Transverse colon (tissue), 3 donors: ENCODE data around the gene RDX.

ENCODE experiments used
- EP300 ChIP-seq: sonication (generic); formaldehyde crosslinking; IDR thresholded peaks from one replicate; pipeline ENCODE4 v1.6.1; 2017; ENCODE audit warnings: antibody characterized with exemption, low read depth
- POLR2A ChIP-seq: fragments of 450-650 bp; IDR thresholded peaks from one replicate; pipeline ENCODE4 v1.6.1; 2016; ENCODE audit warnings: antibody characterized with exemption, mild to moderate bottlenecking, moderate library complexity
- TF ChIP-seq, protein P1 (sequence below), 5 experiments: fragments of 200-600 bp in 3 of 5; fragments of 450-650 bp in 2 of 5; sonication (generic) in 3 of 5; IDR thresholded peaks; 1 replicate in 2 of 5; 2 replicates in 3 of 5; pipeline ENCODE4 v1.5.1; 2016 to 2017; ENCODE audit warnings: antibody characterized with exemption in 5 of 5, inconsistent platforms in 3 of 5, mild to moderate bottlenecking in 2 of 5, moderate library complexity in 1 of 5

DNA sequence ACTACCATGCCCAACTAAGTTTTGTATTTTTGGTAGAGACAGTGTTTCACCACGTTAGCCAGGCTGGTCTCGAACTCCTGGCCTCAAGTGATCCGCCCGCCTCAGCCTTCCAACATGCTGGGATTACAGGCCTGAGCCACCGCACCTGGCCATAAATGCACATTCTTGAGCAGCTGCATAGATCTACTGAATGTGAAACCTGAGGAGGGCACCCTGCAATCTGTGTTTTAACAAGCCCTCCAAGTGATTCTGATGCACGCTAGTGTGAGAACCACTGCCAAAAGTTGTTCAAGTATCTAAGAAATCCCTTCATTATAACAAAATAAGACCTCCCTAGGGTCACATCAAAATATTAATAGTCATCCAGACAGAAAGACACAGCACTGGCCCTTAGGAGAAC, 89.3 kb downstream of the RDX start:
- TF ChIP-seq, protein P1, sequence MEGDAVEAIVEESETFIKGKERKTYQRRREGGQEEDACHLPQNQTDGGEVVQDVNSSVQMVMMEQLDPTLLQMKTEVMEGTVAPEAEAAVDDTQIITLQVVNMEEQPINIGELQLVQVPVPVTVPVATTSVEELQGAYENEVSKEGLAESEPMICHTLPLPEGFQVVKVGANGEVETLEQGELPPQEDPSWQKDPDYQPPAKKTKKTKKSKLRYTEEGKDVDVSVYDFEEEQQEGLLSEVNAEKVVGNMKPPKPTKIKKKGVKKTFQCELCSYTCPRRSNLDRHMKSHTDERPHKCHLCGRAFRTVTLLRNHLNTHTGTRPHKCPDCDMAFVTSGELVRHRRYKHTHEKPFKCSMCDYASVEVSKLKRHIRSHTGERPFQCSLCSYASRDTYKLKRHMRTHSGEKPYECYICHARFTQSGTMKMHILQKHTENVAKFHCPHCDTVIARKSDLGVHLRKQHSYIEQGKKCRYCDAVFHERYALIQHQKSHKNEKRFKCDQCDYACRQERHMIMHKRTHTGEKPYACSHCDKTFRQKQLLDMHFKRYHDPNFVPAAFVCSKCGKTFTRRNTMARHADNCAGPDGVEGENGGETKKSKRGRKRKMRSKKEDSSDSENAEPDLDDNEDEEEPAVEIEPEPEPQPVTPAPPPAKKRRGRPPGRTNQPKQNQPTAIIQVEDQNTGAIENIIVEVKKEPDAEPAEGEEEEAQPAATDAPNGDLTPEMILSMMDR (IDR thresholded peaks at IDR 0.05), result no peak
- TF ChIP-seq EP300 (no peak), POLR2A (no peak)
